Glutamatergic neuron (in vitro differentiated cells): ENCODE results near the gene NYAP2. TPM values are rescaled to one million over a fixed set of nuclear protein-coding genes. Genes with fewer than 3 reads are reported as not detected.

Source experiments
- DNase-seq: peaks from one replicate; pipeline ENCODE4 v3.0.0; 2022
- H3K27ac Mint-ChIP-seq: one replicate; pipeline ENCODE4 v1.8.0; 2020; ENCODE audit warnings: mild to moderate bottlenecking, mixed read lengths, inconsistent platforms; ENCODE audit not compliant: unreplicated experiment
- H3K27me3 Mint-ChIP-seq: one replicate; pipeline ENCODE4 v1.8.0; 2020; ENCODE audit warnings: mild to moderate bottlenecking, moderate library complexity, mixed read lengths, inconsistent platforms; ENCODE audit not compliant: unreplicated experiment
- H3K36me3 Mint-ChIP-seq: one replicate; pipeline ENCODE4 v1.8.0; 2020; ENCODE audit warnings: mild to moderate bottlenecking, mixed read lengths, inconsistent platforms; ENCODE audit not compliant: unreplicated experiment
- H3K4me1 Mint-ChIP-seq: one replicate; pipeline ENCODE4 v1.8.0; 2020; ENCODE audit warnings: mild to moderate bottlenecking, low read depth, mixed read lengths, inconsistent platforms; ENCODE audit not compliant: unreplicated experiment
- H3K4me3 Mint-ChIP-seq: one replicate; pipeline ENCODE4 v1.8.0; 2020; ENCODE audit warnings: mild to moderate bottlenecking, mixed read lengths, inconsistent platforms; ENCODE audit not compliant: unreplicated experiment
- H3K9me3 Mint-ChIP-seq: one replicate; pipeline ENCODE4 v1.8.0; 2020; ENCODE audit warnings: mild to moderate bottlenecking, moderate library complexity, mixed read lengths, inconsistent platforms; ENCODE audit not compliant: unreplicated experiment
- total RNA-seq: library from RNA; stranded (reverse); fragmentation: NEBNext Ultra II Directional; extraction: Animal tissue kit (Norgen Biotek cat#: 25700); gene quantifications from one replicate; pipeline ENCODE4 v1.2.1, GENCODE V29; 2021; ENCODE audit not compliant: unreplicated experiment
- TF ChIP-seq, protein P1 (sequence below): fragments of 200-600 bp; sonication (generic); IDR thresholded peaks from one replicate; pipeline ENCODE4 v1.5.0; 2021; ENCODE audit not compliant: partially characterized antibody, unreplicated experiment

Gene NYAP2
- total RNA-seq, 1 donor from 2014 or later, result 0.32 TPM

DNA sequence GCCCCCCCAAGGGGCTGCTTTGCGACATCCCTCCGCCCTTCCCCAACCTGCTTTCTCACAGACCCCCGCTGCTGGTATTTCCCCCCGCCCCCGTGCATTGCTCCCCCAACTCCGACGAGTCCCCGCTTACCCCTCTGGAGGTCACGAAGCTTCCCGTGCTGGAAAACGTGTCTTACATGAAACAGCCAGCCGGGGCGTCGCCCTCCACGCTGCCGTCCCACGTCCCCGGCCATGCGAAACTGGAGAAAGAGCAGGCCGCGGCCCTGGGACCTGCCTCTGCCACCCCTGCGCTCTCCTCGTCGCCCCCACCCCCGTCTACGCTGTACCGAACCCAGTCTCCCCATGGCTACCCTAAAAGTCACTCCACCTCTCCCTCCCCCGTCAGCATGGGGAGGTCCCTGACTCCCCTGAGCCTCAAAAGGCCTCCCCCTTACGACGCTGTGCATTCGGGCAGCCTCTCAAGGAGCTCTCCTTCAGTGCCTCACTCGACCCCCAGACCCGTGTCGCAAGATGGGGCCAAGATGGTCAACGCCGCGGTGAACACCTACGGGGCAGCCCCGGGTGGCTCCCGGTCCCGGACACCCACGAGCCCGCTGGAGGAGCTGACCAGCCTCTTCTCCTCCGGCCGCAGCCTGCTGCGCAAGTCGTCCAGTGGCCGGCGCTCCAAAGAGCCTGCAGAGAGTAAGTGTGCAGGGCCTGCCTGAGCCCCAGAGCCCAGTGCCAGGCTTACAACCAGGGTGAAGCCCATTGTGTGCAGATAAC lies 183.0 kb downstream of the NYAP2 start:
- no peak overlapping the region for H3K27ac Mint-ChIP-seq
- no peak overlapping the region for H3K4me3 Mint-ChIP-seq
- DNase-seq, result no peak
- H3K4me1 Mint-ChIP-seq, result peaks cover 11% of the 10 kb centered on the region
- no peaks in the 10 kb centered on the region for H3K36me3 Mint-ChIP-seq
- no peaks in the 10 kb centered on the region for H3K27me3 Mint-ChIP-seq
- TF ChIP-seq, protein P1, sequence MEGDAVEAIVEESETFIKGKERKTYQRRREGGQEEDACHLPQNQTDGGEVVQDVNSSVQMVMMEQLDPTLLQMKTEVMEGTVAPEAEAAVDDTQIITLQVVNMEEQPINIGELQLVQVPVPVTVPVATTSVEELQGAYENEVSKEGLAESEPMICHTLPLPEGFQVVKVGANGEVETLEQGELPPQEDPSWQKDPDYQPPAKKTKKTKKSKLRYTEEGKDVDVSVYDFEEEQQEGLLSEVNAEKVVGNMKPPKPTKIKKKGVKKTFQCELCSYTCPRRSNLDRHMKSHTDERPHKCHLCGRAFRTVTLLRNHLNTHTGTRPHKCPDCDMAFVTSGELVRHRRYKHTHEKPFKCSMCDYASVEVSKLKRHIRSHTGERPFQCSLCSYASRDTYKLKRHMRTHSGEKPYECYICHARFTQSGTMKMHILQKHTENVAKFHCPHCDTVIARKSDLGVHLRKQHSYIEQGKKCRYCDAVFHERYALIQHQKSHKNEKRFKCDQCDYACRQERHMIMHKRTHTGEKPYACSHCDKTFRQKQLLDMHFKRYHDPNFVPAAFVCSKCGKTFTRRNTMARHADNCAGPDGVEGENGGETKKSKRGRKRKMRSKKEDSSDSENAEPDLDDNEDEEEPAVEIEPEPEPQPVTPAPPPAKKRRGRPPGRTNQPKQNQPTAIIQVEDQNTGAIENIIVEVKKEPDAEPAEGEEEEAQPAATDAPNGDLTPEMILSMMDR, result no peak
- no peaks in the 10 kb centered on the region for H3K9me3 Mint-ChIP-seq

DNA sequence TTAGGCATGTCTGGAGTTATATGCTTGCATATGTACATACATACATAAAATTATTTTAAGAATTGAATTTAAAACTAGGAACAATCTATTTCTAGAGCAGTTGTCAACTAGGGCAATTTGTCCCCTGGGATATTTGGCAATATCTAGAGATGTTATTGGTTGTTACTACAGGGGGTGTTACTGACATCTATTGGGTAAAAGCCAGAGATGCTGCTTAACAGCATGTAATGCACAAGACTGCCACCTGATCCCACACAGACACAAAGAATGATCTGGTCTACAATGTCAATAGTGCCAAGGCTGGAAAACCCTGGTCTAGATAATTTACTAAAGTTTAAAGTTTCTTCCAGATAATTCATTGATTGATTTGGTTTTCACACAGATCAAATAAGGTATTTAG lies 185.3 kb downstream of the NYAP2 start:
- Mint-ChIP-seq H3K27me3 (no peaks in the 10 kb centered on the region), H3K4me3 (no peak overlapping the region), H3K9me3 (no peaks in the 10 kb centered on the region), H3K4me1 (peaks cover 11% of the 10 kb centered on the region), H3K27ac (no peak overlapping the region), H3K36me3 (no peaks in the 10 kb centered on the region)
- no peak for DNase-seq
- TF ChIP-seq, protein P1, result no peak

DNA sequence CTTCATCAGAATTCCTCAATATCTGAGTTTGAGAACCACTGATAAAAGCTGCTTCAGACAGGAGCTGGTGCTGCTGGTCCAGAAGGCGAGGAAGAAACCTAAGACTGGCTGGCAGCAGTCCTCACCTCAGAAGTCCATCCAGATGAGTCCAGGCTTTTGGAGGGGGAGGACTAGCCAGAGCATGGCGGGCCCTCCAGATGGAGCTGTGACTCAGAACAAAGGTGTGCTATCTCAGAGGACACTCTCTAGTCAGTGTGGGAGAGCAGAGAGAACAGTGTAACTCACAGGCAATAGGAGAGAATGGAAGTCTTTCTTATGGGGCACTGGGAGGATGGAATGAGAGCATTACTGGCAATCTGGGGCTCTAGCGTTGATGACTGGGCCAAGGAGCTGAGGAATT lies 191.4 kb downstream of the NYAP2 start:
- Mint-ChIP-seq H3K27me3 (no peaks in the 10 kb centered on the region), H3K4me3 (no peak overlapping the region), H3K9me3 (no peaks in the 10 kb centered on the region), H3K27ac (no peak overlapping the region), H3K36me3 (no peaks in the 10 kb centered on the region), H3K4me1 (no peaks in the 10 kb centered on the region)
- TF ChIP-seq, protein P1, result no peak
- DNase-seq, result no peak

DNA sequence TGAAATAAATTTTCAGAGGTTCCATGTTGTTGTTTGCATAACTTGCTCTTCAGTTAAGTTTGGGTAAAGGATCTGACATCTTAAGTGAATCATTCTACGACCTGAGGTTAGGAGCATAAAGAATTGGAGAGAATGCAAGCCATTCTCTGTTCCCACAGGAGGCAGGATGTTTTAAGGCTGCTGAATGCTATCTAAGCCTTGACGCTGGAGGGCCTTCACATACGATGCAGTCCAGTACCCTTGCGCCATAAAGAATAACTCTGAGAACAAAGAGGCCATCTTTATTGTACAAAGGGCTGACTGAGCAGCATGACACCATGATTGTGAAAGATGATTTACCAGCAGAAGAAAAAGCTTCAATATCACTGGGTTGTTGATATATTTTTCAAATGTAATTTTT lies 198.4 kb downstream of the NYAP2 start:
- no peaks in the 10 kb centered on the region for H3K27me3 Mint-ChIP-seq
- no peak for DNase-seq
- no peak overlapping the region for H3K27ac Mint-ChIP-seq
- H3K4me3 Mint-ChIP-seq, result no peak overlapping the region
- H3K9me3 Mint-ChIP-seq, result peaks cover 1% of the 10 kb centered on the region
- TF ChIP-seq, protein P1, result no peak
- no peaks in the 10 kb centered on the region for H3K36me3 Mint-ChIP-seq
- H3K4me1 Mint-ChIP-seq, result no peaks in the 10 kb centered on the region

DNA sequence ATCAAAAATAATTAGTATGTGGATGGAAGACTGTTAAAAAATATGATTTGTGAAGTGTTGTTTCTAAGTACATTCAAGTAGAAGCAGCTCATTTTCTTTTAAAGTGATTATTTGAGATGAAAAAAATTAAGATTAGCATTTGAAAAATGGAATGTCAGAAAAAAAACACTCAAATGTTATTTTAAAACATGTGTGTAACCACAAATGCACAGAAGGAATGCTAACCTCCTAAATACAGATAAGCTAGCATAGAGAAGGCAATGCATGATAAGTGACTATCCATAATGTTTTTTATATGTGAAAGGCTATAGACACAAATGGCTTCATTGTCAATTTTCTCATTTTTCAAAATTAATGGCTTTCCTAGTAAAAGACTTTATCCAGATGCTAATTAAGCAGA lies 198.9 kb downstream of the NYAP2 start:
- peaks cover 3% of the 10 kb centered on the region for H3K9me3 Mint-ChIP-seq
- H3K4me3 Mint-ChIP-seq, result no peak overlapping the region
- no peaks in the 10 kb centered on the region for H3K36me3 Mint-ChIP-seq
- H3K27ac Mint-ChIP-seq, result no peak overlapping the region
- no peak for DNase-seq
- no peaks in the 10 kb centered on the region for H3K27me3 Mint-ChIP-seq
- TF ChIP-seq, protein P1, result no peak
- H3K4me1 Mint-ChIP-seq, result no peaks in the 10 kb centered on the region
